SK-N-SH (cell line): Measurements from ENCODE around the gene TRPC4AP. TPM values are rescaled to one million over a fixed set of nuclear protein-coding genes. Genes with fewer than 3 reads are reported as not detected.
"Not testable (repeated sequence)": the region's sequence is repeated elsewhere in the genome, so short reads cannot be mapped to it uniquely, and the experiment has no call there.

Source experiments
- CTCF ChIA-PET: fragments of 300-600, 350-600 bp; formaldehyde crosslinking; extraction: SDS; loops from one replicate; lab custom pipeline; 2021; lab: Yijun Ruan, JAX
- POLR2A ChIA-PET: fragments of 350-600 bp; sonication (Branson Sonifier 250); formaldehyde crosslinking; extraction: SDS; loops from one replicate; lab custom pipeline; 2020; ENCODE audit warnings: antibody characterized with exemption, inconsistent platforms; lab: Yijun Ruan, JAX
- DNase-seq: peaks from one replicate; pipeline ENCODE4 v3.0.0; 2012
- H2AFZ ChIP-seq: fragments of 200-600 bp; sonication (generic); 2 replicates; pipeline ENCODE4 v1.8.1; 2016; ENCODE audit warnings: antibody characterized with exemption, mild to moderate bottlenecking, low read depth
- H3F3A ChIP-seq: fragments of 200-600 bp; sonication (generic); replicated peaks from 2 replicates; pipeline ENCODE3; 2016; ENCODE audit warnings: antibody characterized with exemption, mild to moderate bottlenecking; ENCODE audit not compliant: insufficient read depth
- H3K27ac ChIP-seq, 2 experiments: fragments of 200-500 bp in 1 of 2; fragments of 200-600 bp in 1 of 2; sonication (Bioruptor generic) in 1 of 2; sonication (generic), shearing (Covaris generic) in 1 of 2; 2 replicates each; pipeline versions ENCODE4 v1.5.1 to v1.6.1; 2014 to 2016; ENCODE audit warnings: low read depth in 2 of 2, inconsistent platforms in 1 of 2, low read length in 1 of 2, mild to moderate bottlenecking in 1 of 2, mixed read lengths in 1 of 2
- H3K27me3 ChIP-seq: fragments of 200-600 bp; sonication (generic), shearing (Covaris generic); 2 replicates; pipeline ENCODE4 v1.6.1; 2016; ENCODE audit warnings: mixed run types; ENCODE audit not compliant: insufficient read depth
- H3K36me3 ChIP-seq, 2 experiments: fragments of 200-500 bp in 1 of 2; fragments of 200-600 bp in 1 of 2; sonication (Bioruptor generic) in 1 of 2; sonication (generic) in 1 of 2; replicated peaks in 1 of 2; 2 replicates each; pipeline versions ENCODE3 to v1.5.1; 2014 to 2016; ENCODE audit warnings: low read length in 1 of 2, mild to moderate bottlenecking in 1 of 2; ENCODE audit not compliant: insufficient read depth in 2 of 2, control insufficient read depth in 1 of 2
- H3K4me1 ChIP-seq, 2 experiments: fragments of 200-500 bp in 1 of 2; fragments of 200-600 bp in 1 of 2; sonication (Bioruptor generic) in 1 of 2; sonication (generic), shearing (Covaris generic) in 1 of 2; 2 replicates each; pipeline versions ENCODE4 v1.5.1 to v1.6.1; 2014 to 2016; ENCODE audit warnings: low read depth in 1 of 2, low read length in 1 of 2, mixed run types in 1 of 2; ENCODE audit not compliant: insufficient read depth in 2 of 2, control insufficient read depth in 1 of 2
- H3K4me2 ChIP-seq: fragments of 200-600 bp; sonication (generic), shearing (Covaris generic); 2 replicates; pipeline ENCODE4 v1.6.1; 2017; ENCODE audit warnings: mixed run types
- H3K4me3 ChIP-seq, 2 experiments: fragments of 200-500 bp in 1 of 2; fragments of 200-600 bp in 1 of 2; sonication (Bioruptor generic) in 1 of 2; sonication (generic), shearing (Covaris generic) in 1 of 2; 2 replicates each; pipeline versions ENCODE4 v1.5.1 to v1.8.1; 2014 to 2016; ENCODE audit warnings: low read depth in 2 of 2, inconsistent platforms in 1 of 2, low read length in 1 of 2, mild to moderate bottlenecking in 1 of 2, mixed read lengths in 1 of 2, moderate library complexity in 1 of 2
- H3K79me2 ChIP-seq: fragments of 200-600 bp; sonication (generic); 2 replicates; pipeline ENCODE4 v1.8.1; 2017; ENCODE audit warnings: mild to moderate bottlenecking; ENCODE audit not compliant: insufficient read depth
- H3K9ac ChIP-seq: fragments of 200-600 bp; sonication (generic); 2 replicates; pipeline ENCODE4 v1.6.1; 2017; ENCODE audit warnings: mixed run types
- H3K9me2 ChIP-seq: fragments of 200-600 bp; sonication (generic); 2 replicates; pipeline ENCODE4 v1.6.1; 2017; ENCODE audit warnings: mixed run types
- H3K9me3 ChIP-seq: fragments of 200-600 bp; sonication (generic); 2 replicates; pipeline ENCODE4 v1.6.1; 2017; ENCODE audit warnings: mixed run types, mild to moderate bottlenecking, moderate library complexity
- H4K20me1 ChIP-seq: fragments of 200-600 bp; sonication (generic); 2 replicates; pipeline ENCODE4 v1.6.1; 2017; ENCODE audit warnings: mild to moderate bottlenecking, mixed run types; ENCODE audit not compliant: insufficient read depth
- CHD2 ChIP-seq: fragments of 150-350 bp; IDR thresholded peaks from 2 replicates; pipeline ENCODE4 v1.6.1; 2018; ENCODE audit warnings: low read length; ENCODE audit not compliant: partially characterized antibody
- GABPA ChIP-seq: IDR thresholded peaks from 2 replicates; pipeline ENCODE4 v1.4.0; 2012; ENCODE audit warnings: low read depth, mild to moderate bottlenecking
- JUND ChIP-seq: IDR thresholded peaks from 2 replicates; pipeline ENCODE4 v1.4.0; 2012
- RXRA ChIP-seq: IDR thresholded peaks from 2 replicates; pipeline ENCODE4 v1.4.0; 2012; ENCODE audit warnings: low read depth, mild to moderate bottlenecking, borderline replicate concordance
- TEAD4 ChIP-seq: IDR thresholded peaks from 2 replicates; pipeline ENCODE4 v1.4.0; 2012; ENCODE audit warnings: mild to moderate bottlenecking, borderline replicate concordance; ENCODE audit not compliant: insufficient read depth
- WGBS: methylation state at CpG from one replicate; pipeline ENCODE4 v1.1.6; 2017; ENCODE audit warnings: low lambda C conversion rate; 5-methylcytosine and 5-hydroxymethylcytosine counted together
- polyA plus RNA-seq, 3 experiments: library from polyadenylated mRNA; depleted of rRNA; stranded (reverse); fragments of >200 nt; gene quantifications; 2 replicates each; pipeline ENCODE4 v1.2.3, GENCODE V29; 2012
- TF ChIP-seq, protein P1 (sequence below): fragments of 150-350 bp; IDR thresholded peaks from 2 replicates; pipeline ENCODE4 v1.6.1; 2017; ENCODE audit warnings: antibody characterized with exemption, low read length, low read depth, borderline replicate concordance
- TF ChIP-seq, protein P2 (sequence below): fragments of 200-600 bp; sonication (generic); IDR thresholded peaks from 2 replicates; pipeline ENCODE4 v1.6.1; 2017; ENCODE audit warnings: antibody characterized with exemption, mild to moderate bottlenecking, moderate library complexity
- TF ChIP-seq, protein P3 (sequence below): IDR thresholded peaks from 2 replicates; pipeline ENCODE4 v1.4.0; 2012; ENCODE audit warnings: low read depth, borderline replicate concordance

TRPC4AP gene
- polyA plus RNA-seq, 1 of the 3 experiments (the other 2 are of a cell fraction) = 57.4 TPM

DNA sequence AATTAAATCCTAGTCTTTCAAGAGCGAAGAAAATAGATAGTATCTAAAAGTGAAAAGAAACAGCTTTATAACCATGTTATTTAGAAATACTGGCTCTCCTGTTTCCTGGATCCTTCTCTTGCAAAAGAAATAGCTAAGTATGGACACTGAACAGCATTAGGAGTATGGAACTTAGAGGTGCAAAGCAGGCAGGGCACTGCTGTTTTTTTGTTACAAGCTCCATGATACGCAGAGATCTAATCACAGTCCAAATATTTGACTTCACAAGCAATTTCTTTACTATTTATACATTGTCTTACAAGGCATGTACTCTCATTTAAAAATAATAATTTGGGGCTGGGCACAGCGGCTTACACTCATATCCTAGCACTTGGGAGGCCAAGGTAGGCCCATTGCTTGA is 7.6 kb downstream of the TRPC4AP start:
- no peaks in the 10 kb centered on the region for H3K27me3 ChIP-seq
- no peak overlapping the region for H2AFZ ChIP-seq
- POLR2A ChIA-PET = no interaction called here
- no peak overlapping the region for H3K4me3 ChIP-seq
- 98% methylated on average over 3 of the region's 3 CpGs for WGBS
- no peak for TF ChIP-seq TEAD4
- TF ChIP-seq, protein P1, sequence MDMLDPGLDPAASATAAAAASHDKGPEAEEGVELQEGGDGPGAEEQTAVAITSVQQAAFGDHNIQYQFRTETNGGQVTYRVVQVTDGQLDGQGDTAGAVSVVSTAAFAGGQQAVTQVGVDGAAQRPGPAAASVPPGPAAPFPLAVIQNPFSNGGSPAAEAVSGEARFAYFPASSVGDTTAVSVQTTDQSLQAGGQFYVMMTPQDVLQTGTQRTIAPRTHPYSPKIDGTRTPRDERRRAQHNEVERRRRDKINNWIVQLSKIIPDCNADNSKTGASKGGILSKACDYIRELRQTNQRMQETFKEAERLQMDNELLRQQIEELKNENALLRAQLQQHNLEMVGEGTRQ = no peak
- no peak for TF ChIP-seq CHD2
- TF ChIP-seq JUND = no peak
- TF ChIP-seq, protein P2, sequence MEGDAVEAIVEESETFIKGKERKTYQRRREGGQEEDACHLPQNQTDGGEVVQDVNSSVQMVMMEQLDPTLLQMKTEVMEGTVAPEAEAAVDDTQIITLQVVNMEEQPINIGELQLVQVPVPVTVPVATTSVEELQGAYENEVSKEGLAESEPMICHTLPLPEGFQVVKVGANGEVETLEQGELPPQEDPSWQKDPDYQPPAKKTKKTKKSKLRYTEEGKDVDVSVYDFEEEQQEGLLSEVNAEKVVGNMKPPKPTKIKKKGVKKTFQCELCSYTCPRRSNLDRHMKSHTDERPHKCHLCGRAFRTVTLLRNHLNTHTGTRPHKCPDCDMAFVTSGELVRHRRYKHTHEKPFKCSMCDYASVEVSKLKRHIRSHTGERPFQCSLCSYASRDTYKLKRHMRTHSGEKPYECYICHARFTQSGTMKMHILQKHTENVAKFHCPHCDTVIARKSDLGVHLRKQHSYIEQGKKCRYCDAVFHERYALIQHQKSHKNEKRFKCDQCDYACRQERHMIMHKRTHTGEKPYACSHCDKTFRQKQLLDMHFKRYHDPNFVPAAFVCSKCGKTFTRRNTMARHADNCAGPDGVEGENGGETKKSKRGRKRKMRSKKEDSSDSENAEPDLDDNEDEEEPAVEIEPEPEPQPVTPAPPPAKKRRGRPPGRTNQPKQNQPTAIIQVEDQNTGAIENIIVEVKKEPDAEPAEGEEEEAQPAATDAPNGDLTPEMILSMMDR = no peak
- TF ChIP-seq, protein P3, sequence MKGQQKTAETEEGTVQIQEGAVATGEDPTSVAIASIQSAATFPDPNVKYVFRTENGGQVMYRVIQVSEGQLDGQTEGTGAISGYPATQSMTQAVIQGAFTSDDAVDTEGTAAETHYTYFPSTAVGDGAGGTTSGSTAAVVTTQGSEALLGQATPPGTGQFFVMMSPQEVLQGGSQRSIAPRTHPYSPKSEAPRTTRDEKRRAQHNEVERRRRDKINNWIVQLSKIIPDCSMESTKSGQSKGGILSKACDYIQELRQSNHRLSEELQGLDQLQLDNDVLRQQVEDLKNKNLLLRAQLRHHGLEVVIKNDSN = no peak
- no peak for TF ChIP-seq RXRA
- no peak for TF ChIP-seq GABPA
- H3K9me3 ChIP-seq = no peaks in the 10 kb centered on the region
- H3F3A ChIP-seq = peaks cover 12% of the 10 kb centered on the region
- no peak overlapping the region for H3K27ac ChIP-seq
- H3K4me2 ChIP-seq = no peak overlapping the region
- H3K79me2 ChIP-seq = peaks cover 96% of the 10 kb centered on the region
- no peak overlapping the region for H3K9ac ChIP-seq
- peaks cover 2 to 10% of the 10 kb centered on the region in 2 experiments for H3K36me3 ChIP-seq
- peaks cover 0 to 9% of the 10 kb centered on the region in 2 experiments; a peak in 2 of 4 replicates for H3K4me1 ChIP-seq
- peaks cover 85% of the 10 kb centered on the region for H4K20me1 ChIP-seq
- CTCF ChIA-PET = interaction anchor here (0.7 to 2.1 kb wide), 2 partner anchors 11 to 45 kb away, joined by 3 to 11 read pairs; no protein-coding TSS in a partner anchor
- no peaks in the 10 kb centered on the region for H3K9me2 ChIP-seq
- no peak for DNase-seq

DNA sequence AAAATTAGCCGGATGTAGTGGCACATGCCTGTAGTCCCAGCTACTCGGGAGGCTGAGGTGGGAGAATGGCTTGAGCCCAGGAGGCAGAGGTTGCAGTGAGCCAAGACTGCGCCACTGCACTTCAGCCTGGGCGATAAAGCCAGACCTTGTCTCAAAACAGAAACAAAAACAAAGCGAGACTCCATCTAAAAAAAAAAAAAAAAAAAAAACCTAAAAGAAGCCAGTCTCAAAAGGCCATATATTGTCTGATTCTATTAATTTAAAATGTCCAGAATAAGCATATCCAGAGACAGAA is 12.3 kb downstream of the TRPC4AP start:
- Histone ChIP-seq H3K79me2 (peaks cover 94% of the 10 kb centered on the region), H3K36me3 (peaks cover 17 to 45% of the 10 kb centered on the region in 2 experiments), H4K20me1 (peaks cover 70% of the 10 kb centered on the region), H3F3A (peaks cover 12% of the 10 kb centered on the region)
- CTCF ChIA-PET, H3K9ac ChIP-seq, H3K9me3 ChIP-seq, DNase-seq, H2AFZ ChIP-seq, POLR2A ChIA-PET, H3K9me2 ChIP-seq, H3K4me3 ChIP-seq, H3K4me2 ChIP-seq, H3K27ac ChIP-seq, H3K27me3 ChIP-seq, H3K4me1 ChIP-seq: not testable (repeated sequence)
- 92% methylated on average over 5 of the region's 5 CpGs for WGBS
